OCI-LY3 (cell line): Measurements from ENCODE around the gene SMPDL3A.
"Not testable (repeated sequence)": the region's sequence is repeated elsewhere in the genome, so short reads cannot be mapped to it uniquely, and the experiment has no call there.

Experiments used
- EZH2phosphoT487 ChIP-seq: fragments of 200-600 bp; shearing (Covaris generic); IDR thresholded peaks from 2 replicates; pipeline ENCODE4 v1.6.1; 2018; ENCODE audit warnings: antibody characterized with exemption, mixed run types, low read depth
- TF ChIP-seq, protein P1 (sequence below): fragments of 200-600, 300-600 bp; sonication (generic); IDR thresholded peaks from 2 replicates; pipeline ENCODE4 v1.5.1; 2014; ENCODE audit warnings: antibody characterized with exemption, low read length, low read depth

DNA sequence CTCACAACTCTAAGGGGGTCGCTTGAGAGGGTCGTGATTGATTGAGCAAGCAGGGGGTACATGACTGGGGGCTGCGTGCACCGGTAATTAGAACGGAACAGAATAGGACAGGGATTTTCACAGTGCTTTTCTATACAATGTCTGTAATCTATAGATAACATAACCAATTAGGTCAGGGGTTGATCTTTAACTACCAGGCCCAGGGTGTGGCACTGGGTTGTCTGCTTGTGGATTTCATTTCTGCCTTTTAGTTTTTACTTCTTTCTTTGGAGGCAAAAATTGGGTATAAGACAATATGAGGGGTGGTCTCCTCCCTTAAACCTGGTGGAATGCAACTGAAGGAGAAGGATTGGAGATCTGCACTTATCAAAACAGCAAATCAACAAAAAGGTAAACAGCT, 40.1 kb upstream of the SMPDL3A start:
- TF ChIP-seq, protein P1, sequence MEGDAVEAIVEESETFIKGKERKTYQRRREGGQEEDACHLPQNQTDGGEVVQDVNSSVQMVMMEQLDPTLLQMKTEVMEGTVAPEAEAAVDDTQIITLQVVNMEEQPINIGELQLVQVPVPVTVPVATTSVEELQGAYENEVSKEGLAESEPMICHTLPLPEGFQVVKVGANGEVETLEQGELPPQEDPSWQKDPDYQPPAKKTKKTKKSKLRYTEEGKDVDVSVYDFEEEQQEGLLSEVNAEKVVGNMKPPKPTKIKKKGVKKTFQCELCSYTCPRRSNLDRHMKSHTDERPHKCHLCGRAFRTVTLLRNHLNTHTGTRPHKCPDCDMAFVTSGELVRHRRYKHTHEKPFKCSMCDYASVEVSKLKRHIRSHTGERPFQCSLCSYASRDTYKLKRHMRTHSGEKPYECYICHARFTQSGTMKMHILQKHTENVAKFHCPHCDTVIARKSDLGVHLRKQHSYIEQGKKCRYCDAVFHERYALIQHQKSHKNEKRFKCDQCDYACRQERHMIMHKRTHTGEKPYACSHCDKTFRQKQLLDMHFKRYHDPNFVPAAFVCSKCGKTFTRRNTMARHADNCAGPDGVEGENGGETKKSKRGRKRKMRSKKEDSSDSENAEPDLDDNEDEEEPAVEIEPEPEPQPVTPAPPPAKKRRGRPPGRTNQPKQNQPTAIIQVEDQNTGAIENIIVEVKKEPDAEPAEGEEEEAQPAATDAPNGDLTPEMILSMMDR = not testable (repeated sequence)
- TF ChIP-seq EZH2phosphoT487 = not testable (repeated sequence)
